Psoas muscle (tissue), 8 donors: ENCODE data around the gene MRPL50. TPM values are rescaled to one million over a fixed set of nuclear protein-coding genes. Genes with fewer than 3 reads are reported as not detected.

Source experiments
- ATAC-seq, 4 donors: fragments of 200-7000 bp; cut with Tn5 transposase; one replicate each; pipeline ENCODE4 v1.9.1; 2020; ENCODE audit warnings: moderate library complexity in 3 of 4, mild to moderate bottlenecking in 2 of 4
- DNase-seq, 2 donors: peaks; one replicate each; pipeline ENCODE4 v3.0.0-alpha.2; 2020
- H3K27ac ChIP-seq: fragments of 200-600 bp; one replicate; pipeline ENCODE4 v1.8.0; 2022
- H3K27me3 ChIP-seq, 3 donors: fragments of 200-600 bp in 1 of 3; one replicate each; pipeline versions ENCODE4 v1.6.1 to v1.8.0; 2013 to 2022; ENCODE audit warnings: low read length in 2 of 3, mild to moderate bottlenecking in 2 of 3, moderate library complexity in 1 of 3; ENCODE audit not compliant: insufficient read depth in 3 of 3
- H3K36me3 ChIP-seq, 2 donors: fragments of 200-600 bp in 1 of 2; one replicate each; pipeline versions ENCODE4 v1.6.1 to v1.8.0; 2013 to 2022; ENCODE audit warnings: low read depth in 1 of 2, mild to moderate bottlenecking in 1 of 2, moderate library complexity in 1 of 2; ENCODE audit not compliant: insufficient read depth in 1 of 2
- H3K4me1 ChIP-seq: fragments of 200-600 bp; one replicate; pipeline ENCODE4 v1.8.0; 2022
- H3K4me3 ChIP-seq: fragments of 200-600 bp; one replicate; pipeline ENCODE4 v1.8.0; 2022; ENCODE audit warnings: mild to moderate bottlenecking
- H3K9me3 ChIP-seq: fragments of 200-600 bp; one replicate; pipeline ENCODE4 v1.8.0; 2022
- WGBS, 3 donors: extraction: QIAGEN DNeasy Blood & Tissue Kit; methylation state at CpG; one replicate each; pipeline versions ENCODE4 v1.1.6 to v1.1.7; 2013; 5-methylcytosine and 5-hydroxymethylcytosine counted together
- intact Hi-C, 2 donors: fragments of 100-400 bp; cut with DNase I; formaldehyde crosslinking; loops; one replicate each; pipeline versions ENCODE4 v1.11.0 to v1.14.2; 2022
- polyA plus RNA-seq, 3 donors: library from polyadenylated mRNA; stranded (reverse); fragments of 200-250 nt; gene quantifications; one replicate each; pipeline ENCODE4 v1.2.3, GENCODE V29; 2013
- total RNA-seq, 4 donors: library from RNA; stranded (reverse); fragmentation: NEBNext Ultra II Directional in 2 of 4; extraction: Animal tissue kit (Norgen Biotek cat#: 25700) in 2 of 4; gene quantifications; one replicate each; pipeline versions ENCODE4 v1.2.1 to v1.2.4, GENCODE V29; 2021 to 2023
- TF ChIP-seq, protein P1 (sequence below): fragments of 200-600 bp; IDR thresholded peaks from one replicate; pipeline ENCODE4 v1.8.0; 2022; ENCODE audit warnings: antibody characterized with exemption
- donor health status: healthy with polysubstance abuse.
- donor health status: DM: no; HTN: no; CAD: no; lungs with moderate emphysema.
- donor health status: Bipolar disorder and iron deficiency.
- donor health status: healthy.
- donor health status: DM: yes; HTN: yes; CAD: no.
- donor health status: DM: no; HTN: no; CAD: no.
- donor health status: DM: no; HTN: no; CAD: no.
- donor health status: DM: yes; HTN: yes; CAD: no.

Gene MRPL50
- total and polyA plus RNA-seq, 7 donors: 8.6 to 19.9 (median 12.9) TPM

DNA sequence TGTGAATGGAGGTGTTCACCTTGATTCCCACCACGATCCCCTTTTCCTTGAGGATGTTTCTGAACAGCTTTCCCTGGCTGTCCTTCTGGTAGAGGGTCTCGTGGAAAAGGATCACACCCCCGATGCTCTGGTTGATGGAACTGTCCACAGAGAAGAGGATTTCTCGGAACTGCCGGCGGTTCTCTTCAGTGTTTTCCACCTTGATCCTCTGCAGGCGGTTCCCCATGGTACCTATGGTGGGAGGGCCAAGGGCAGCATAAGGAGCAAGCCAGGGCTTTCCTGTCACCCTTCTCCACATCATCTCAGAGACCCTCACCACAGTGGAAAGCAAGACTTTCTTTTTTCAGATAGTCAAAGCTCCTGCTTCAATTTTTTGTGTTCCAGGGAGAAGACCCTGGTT, 31.3 kb upstream of the MRPL50 start:
- DNase-seq (no peak), ATAC-seq (no peak)
- H3K27me3 ChIP-seq: no peaks in the 10 kb centered on the region
- 89 to 95% (median 90%) methylated on average over 7 of the region's 7 CpGs for WGBS, 3 donors
- H3K27ac ChIP-seq: no peak overlapping the region
- H3K9me3 ChIP-seq: no peaks in the 10 kb centered on the region
- TF ChIP-seq, protein P1, sequence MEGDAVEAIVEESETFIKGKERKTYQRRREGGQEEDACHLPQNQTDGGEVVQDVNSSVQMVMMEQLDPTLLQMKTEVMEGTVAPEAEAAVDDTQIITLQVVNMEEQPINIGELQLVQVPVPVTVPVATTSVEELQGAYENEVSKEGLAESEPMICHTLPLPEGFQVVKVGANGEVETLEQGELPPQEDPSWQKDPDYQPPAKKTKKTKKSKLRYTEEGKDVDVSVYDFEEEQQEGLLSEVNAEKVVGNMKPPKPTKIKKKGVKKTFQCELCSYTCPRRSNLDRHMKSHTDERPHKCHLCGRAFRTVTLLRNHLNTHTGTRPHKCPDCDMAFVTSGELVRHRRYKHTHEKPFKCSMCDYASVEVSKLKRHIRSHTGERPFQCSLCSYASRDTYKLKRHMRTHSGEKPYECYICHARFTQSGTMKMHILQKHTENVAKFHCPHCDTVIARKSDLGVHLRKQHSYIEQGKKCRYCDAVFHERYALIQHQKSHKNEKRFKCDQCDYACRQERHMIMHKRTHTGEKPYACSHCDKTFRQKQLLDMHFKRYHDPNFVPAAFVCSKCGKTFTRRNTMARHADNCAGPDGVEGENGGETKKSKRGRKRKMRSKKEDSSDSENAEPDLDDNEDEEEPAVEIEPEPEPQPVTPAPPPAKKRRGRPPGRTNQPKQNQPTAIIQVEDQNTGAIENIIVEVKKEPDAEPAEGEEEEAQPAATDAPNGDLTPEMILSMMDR: no peak
- no peak overlapping the region for H3K4me3 ChIP-seq
- H3K4me1 ChIP-seq: no peaks in the 10 kb centered on the region
- intact Hi-C loops: no loop called here
- no peaks in the 10 kb centered on the region for H3K36me3 ChIP-seq

DNA sequence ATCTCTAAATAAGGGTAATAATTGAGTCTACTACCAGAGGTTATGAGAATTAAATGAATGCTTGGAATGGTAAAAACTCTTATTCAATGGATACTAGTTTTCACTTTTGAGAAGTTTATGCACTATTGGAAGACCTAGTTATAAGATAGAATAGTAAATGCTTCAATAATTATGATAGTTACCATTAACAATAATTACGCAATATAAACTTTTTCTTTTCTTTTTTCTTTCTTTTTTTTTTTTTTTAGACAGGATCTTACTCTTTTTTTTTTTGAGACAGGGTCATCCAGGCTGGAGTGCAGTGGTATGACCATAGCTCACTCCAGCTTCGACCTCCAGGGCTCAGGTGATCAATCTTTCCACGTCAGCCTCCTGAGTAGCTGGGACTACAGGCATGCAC, 30.5 kb upstream of the MRPL50 start:
- H3K27ac ChIP-seq: no peak overlapping the region
- no peak overlapping the region for H3K4me3 ChIP-seq
- TF ChIP-seq, protein P1: no peak
- H3K9me3 ChIP-seq: no peaks in the 10 kb centered on the region
- intact Hi-C loops: no loop called here
- DNase-seq (no peak), ATAC-seq (no peak)
- WGBS, 3 donors: 66 to 75% (median 74%) methylated on average over 3 of the region's 3 CpGs
- no peaks in the 10 kb centered on the region for H3K4me1 ChIP-seq
- H3K36me3 ChIP-seq: no peaks in the 10 kb centered on the region
- H3K27me3 ChIP-seq: no peaks in the 10 kb centered on the region

DNA sequence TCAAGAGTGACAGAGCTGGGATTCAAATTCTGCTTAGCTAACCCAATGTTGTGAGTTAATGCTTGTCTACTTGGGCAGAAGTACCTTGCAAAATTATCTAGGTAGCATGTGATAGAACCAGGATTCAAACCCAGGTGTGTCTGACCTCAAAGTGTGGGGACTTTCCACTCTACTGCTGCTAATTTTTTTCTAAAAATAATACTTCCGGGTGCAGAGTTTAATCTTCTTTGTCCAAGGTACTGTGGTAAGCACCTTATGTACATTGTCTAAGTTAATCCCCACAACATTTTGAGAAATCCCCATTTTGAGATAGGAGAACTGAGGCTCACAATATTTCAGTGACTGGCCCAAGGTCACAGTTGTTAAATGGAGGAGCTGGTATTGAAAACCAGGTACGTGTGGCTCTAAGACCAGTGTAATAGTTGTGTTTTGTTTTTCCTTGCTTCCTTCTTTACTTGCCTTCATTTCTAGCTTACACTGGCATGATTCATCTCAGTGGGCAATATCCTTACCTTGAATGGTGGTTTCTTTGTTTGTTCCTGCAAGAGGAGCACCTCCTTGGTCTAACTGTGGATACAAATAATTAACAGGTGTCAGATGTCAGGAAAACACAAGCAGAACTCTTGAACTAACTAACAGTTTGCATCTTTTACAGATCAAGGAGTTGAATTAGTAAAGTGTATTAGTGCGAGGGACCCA, 29.7 kb upstream of the MRPL50 start:
- H3K27ac ChIP-seq: no peak overlapping the region
- no peaks in the 10 kb centered on the region for H3K36me3 ChIP-seq
- no peak overlapping the region for H3K4me3 ChIP-seq
- no peak for ATAC-seq
- intact Hi-C loops: no loop called here
- H3K27me3 ChIP-seq: no peaks in the 10 kb centered on the region
- TF ChIP-seq, protein P1: no peak
- WGBS, 3 donors: 88 to 91% (median 90%) methylated on average over 3 of the region's 3 CpGs
- H3K9me3 ChIP-seq: no peaks in the 10 kb centered on the region
- H3K4me1 ChIP-seq: no peaks in the 10 kb centered on the region
- DNase-seq: no peak

DNA sequence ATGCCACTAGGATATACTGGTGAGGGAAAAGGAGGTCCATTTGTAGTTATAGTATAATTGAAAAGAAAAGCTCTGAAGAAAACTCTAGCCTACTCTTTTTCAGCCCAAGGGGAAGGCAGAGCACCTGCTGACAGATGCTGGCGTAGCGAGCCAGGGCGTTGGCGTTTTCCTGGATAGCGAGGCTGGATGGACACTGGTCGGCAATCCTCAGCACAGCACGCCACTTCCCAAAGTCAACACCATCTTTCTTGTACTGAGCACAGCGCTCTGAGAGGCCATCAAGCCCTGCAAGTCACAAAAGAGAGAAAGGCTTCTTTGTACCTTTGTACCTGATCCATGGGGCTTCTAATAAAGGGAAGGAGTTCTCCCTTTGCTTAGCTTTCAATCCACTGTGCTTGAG, 28.9 kb upstream of the MRPL50 start:
- Histone ChIP-seq H3K27me3 (no peaks in the 10 kb centered on the region), H3K36me3 (no peaks in the 10 kb centered on the region), H3K4me3 (no peak overlapping the region), H3K9me3 (no peaks in the 10 kb centered on the region), H3K4me1 (no peaks in the 10 kb centered on the region), H3K27ac (no peak overlapping the region)
- TF ChIP-seq, protein P1: no peak
- WGBS, 3 donors: 92 to 93% (median 92%) methylated on average over 8 of the region's 8 CpGs
- ATAC-seq (no peak), DNase-seq (no peak)
- intact Hi-C loops: no loop called here

DNA sequence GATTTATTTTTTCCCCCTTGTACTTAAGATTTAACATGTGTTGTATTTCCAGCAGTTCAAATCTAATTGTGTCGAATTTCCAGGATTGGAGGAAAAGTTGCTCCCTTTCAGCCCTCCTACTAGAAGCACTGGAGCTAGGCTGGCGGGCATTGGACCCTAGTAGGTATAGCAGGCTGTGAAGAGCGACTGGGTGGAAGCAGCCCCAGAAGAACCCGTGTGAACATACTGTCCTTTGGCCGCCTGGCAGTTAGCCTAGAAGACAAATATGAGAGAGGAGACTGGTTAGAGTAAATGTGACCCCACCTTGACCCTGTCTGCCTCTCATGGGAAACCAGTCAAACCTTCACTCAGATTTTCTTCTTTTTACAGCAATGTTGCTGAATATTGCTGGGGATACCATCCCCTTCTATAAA, 23.2 kb upstream of the MRPL50 start:
- 57 to 74% (median 63%) methylated on average over 5 of the region's 5 CpGs for WGBS, 3 donors
- ATAC-seq: no peak
- intact Hi-C loops: no loop called here
- TF ChIP-seq, protein P1: no peak
- no peak for DNase-seq
- Histone ChIP-seq H3K27ac (no peak overlapping the region), H3K4me1 (no peaks in the 10 kb centered on the region), H3K27me3 (no peaks in the 10 kb centered on the region), H3K4me3 (no peak overlapping the region), H3K9me3 (peaks cover 13% of the 10 kb centered on the region), H3K36me3 (no peaks in the 10 kb centered on the region)
